Measurements from ENCODE around the gene PIH1D2. TPM values are rescaled to one million over a fixed set of nuclear protein-coding genes. Genes with fewer than 3 reads are reported as not detected.
"Not testable (repeated sequence)": the region's sequence is repeated elsewhere in the genome, so short reads cannot be mapped to it uniquely, and the experiment has no call there.

The PIH1D2 gene, protein sequence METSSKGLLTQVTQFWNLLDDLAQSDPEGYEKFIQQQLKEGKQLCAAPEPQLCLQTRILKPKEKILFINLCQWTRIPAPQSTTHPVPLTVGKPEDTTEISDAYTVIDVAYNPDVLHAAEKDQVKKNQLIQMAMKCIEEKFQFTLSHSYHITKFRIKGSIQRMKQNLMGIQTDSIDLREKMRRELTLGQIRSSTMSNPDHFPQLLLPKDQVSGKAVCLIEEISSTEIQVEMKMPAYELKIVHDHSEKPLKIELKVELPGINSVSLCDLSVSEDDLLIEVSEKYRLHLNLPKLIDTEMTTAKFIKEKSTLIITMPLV
- total RNA-seq, result 0.56 and 1.3 TPM in 2 replicates

DNA sequence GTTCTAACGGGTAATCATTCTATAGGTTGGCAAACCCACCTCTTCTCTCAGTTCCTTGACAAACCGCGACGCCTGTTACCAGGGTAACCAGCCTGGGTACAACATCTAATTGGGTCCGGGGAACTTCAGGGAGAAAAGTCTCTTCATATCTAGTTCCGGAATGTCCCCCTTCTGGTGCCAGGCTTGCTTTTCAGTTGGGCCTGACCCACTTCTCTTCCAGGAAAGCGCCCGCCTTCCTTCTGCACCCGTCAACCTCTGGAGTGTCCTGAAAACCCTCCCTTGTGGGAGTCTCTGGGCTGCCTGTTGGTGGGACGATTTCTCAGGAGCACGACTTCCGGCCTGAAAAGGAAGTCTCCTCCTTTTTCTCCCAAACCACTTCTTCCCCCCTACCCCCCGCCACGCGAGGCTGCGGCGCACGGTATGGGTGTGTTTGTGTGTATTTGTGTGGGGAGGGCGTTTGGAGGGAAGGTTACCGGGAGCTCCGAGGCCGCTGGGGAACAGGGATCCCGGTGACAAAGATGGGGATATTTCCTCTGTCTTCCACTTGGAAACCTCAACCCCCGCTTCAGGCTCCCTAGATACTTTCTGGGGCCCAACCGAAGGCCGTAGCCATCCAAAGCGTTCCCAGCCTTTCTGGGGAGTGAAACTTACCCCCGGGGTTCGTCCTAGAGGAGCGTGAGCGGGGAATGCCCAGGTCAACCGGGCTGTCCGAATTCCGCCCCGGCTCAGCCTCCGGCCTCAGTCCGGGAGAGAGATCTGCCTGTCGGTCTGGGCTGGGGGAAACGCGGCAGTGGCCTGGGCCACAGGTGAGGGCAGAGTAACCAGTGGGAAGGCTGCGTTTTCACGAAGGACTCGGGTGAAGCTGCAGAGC, at the start of gene PIH1D2, which contains the start of gene NKAPD1:
PIH1D2 (minus strand) TSS at position 77 of the 871 bp plus-strand sequence. CDS start 843 bp downstream, outside the sequence.
NKAPD1 (plus strand) TSS at position 359 of the 871 bp plus-strand sequence. CDS start 1,276 bp downstream, outside the sequence.
- DNase-seq (ENCODE audit: low read depth, low spot score), result peak; percentile 66

DNA sequence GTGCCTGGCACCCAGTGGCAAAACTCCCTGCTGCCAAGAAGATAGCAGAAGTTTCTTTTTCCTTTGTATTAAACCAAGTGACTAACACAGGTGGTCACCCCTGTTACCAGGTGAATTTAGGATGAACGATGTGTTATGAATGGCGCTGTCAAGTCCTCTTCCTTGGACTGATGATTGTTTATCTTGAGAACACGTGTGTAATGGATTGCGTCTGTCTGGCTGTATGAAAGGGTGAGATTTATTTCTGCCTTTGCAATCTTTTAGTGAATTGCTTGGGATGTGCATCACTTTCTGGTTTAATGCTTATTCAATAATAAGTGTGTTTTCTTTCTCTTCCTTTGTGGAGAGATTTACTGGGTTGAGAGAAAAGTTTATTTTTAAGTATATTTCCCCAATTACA, 49.3 kb upstream of the PIH1D2 start:
- no peak for DNase-seq (ENCODE audit: low read depth, low spot score)

DNA sequence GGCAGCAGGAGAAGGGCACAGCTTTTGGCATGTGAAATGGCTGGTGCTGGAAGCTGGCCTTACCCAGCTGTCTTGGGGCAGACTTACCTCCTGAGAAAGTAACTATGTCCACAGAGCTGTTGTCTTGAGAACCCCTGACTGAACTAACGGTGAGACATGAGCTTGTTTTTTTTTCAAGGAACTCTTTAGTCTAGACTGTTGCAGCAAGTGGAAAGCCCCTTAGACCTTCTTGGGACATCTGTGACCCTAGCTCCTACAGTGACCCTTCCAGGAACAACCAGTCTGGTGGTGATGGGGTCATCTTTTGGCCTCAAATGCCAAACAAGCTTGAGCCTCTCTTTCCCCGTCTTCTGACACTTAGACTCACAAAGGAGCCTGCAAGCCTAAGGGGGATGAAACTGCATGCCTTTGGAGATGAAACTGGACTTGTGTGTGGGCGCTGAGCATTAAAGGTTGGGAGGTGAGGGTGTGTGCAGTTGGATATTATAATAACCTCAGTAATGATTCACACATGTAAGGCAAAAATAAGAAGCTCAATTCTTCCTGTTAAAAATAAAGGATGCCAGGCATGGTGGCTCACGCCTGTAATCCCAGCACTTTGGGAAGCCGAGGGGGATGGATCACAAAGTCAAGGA, 48.3 kb upstream of the PIH1D2 start:
- DNase-seq (ENCODE audit: low read depth, low spot score), result no peak

DNA sequence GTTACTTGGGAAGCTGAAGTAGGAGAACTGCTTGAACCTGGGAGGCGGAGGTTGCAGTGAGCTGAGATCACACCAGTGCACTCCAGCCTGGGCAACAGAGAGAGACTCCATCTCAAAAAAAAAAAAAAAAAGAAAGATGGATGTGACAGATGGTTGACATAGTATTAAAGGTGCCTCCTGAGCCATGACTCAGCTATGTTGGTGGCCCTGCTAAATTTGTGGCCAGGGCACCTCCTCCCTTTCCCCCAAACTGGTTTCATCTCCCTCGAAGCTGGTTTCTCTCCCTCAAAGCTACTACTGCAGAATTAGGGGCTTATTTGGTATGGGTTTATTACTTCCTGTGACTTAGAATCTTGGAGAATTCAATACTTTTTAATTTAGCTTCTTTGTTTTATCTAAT, 44.4 kb upstream of the PIH1D2 start:
- DNase-seq (ENCODE audit: low read depth, low spot score), result no peak

DNA sequence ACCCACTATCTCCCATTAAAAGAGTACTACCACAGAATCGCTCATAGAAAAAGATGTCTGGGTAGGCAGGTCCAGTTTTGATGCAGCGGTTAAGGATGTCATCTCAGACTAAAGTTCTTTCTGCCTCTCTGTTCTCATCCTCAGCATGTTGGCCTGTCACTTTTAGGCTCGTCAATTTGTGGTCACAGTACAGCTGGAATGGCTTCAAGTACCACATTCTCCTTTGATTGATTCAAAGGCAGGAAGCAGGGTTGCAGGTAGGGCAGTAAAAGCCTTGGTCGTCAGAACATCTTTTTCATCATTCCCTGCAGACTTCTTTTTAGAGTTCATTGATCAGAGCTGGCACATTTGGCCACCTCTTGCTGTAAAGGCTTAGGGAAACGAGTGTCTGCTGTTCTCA, 41.6 kb upstream of the PIH1D2 start:
- DNase-seq (ENCODE audit: low read depth, low spot score), result no peak

DNA sequence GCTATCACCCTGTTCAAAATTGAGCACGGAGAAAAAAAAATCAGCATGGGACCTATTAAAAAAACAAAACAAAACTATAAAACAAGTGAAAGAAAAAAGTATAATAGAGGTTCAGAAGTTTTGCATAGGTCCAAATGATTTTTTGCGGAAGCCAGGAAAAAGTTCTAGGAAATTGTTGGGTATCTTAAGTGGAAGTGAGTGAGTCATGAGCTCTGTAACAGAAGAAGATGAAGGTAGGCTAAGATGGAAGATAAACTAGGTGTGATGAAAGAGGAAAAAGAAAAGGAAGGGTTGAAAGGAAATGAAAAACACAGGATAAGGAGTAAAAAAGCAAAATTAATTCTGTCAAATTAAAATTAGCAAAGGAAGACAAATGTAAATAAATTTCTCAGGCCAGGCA, 40.6 kb upstream of the PIH1D2 start:
- DNase-seq (ENCODE audit: low read depth, low spot score), result no peak

DNA sequence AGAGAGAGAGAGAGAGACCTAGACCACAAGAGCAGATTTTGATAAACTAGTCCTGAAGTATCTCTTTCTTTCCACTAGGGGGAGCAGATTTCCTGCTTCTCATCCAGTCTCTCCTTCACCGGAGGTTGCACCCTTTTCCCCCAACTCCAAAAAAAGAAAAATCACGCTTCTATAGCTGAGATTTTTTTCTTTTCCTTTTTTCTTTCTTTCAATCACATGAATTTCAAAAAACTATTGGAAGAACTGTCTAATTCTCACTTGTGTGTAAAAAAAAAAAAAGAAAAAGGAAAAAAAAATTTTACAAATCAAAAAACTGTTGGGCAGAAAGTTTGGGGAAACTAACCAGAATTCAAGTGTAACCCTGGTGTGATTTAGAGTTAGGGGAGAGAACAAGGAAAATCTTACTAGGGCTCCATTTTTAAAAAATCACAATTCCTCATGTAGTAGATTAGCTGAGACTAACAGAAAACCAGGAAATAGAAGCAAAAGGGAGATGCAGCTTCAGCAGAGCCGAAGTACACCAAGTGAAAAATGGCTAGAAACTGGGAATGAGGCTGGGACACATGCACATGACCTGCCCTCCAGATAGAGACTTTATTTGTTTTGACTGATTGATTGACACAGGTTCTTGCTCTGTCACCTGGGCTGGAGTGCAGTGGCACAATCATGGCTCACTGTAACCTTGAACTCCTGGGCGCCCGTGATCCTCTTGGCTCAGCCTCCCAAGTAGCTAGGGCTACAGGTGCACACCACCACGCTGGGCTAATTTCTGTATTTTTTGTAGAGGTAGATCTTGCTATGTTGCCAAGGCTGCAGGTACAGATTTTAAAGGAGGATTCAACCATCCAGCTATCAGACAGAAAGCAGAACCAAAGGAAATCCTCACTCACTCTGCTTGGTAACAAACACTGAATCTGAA, 40.0 kb upstream of the PIH1D2 start:
- DNase-seq (ENCODE audit: low read depth, low spot score), result no peak

DNA sequence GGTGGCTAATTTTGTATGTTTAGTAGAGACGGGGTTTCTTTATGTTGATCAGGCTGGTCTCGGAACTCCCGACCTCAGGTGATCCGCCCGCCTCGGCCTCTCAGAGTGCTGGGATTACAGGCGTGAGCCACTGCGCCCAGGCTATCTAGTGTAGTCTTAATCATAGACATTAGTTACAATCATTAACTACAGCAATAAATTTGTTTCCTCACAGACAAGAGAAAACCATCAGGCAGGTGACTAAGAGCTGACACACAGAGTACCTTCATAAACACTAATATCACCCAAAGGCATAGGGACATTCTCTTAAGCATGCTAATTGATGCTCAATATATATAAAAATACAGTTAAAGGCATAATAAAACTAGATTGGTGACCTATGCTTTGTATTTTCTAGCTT, 32.3 kb upstream of the PIH1D2 start:
- no peak for DNase-seq (ENCODE audit: low read depth, low spot score)

DNA sequence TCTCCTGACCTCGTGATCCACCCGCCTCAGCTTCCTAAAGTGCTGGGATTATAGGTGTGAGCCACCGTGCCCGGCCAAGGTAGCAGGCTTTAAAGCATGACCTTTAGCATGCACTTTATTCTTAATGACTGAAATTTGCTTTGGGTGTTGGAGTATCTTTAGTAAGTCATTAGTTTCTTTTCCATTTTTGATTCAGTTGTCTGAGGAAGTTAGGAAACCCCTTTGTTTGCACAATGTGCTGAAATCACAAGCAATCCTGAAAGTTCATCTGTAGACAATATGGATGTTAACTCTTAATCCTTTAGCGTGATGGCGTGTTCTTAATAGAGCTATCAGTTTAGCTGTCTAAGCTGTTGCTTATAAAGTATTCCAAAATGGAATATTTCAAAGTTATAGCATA, 29.6 kb upstream of the PIH1D2 start:
- DNase-seq (ENCODE audit: low read depth, low spot score), result no peak

DNA sequence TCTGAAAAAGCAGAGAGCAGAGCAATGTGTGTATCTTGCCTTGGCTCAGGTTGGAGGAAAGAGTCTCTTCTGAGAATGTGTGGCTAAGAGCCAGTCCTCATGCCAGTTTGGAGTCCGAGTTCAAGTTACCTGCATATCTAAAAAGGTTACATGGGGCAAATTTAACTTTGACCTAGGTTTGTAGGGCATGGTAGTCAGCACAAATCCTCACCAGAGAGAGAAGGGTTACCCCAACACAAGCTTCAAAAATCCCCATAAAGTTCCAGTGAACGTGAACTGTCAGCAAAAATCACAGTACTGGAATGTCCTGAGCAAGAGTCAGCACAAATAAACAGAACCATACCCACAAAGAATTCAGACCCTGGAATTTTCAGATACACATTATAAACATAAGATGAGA, 26.6 kb upstream of the PIH1D2 start:
- no peak for DNase-seq (ENCODE audit: low read depth, low spot score)

DNA sequence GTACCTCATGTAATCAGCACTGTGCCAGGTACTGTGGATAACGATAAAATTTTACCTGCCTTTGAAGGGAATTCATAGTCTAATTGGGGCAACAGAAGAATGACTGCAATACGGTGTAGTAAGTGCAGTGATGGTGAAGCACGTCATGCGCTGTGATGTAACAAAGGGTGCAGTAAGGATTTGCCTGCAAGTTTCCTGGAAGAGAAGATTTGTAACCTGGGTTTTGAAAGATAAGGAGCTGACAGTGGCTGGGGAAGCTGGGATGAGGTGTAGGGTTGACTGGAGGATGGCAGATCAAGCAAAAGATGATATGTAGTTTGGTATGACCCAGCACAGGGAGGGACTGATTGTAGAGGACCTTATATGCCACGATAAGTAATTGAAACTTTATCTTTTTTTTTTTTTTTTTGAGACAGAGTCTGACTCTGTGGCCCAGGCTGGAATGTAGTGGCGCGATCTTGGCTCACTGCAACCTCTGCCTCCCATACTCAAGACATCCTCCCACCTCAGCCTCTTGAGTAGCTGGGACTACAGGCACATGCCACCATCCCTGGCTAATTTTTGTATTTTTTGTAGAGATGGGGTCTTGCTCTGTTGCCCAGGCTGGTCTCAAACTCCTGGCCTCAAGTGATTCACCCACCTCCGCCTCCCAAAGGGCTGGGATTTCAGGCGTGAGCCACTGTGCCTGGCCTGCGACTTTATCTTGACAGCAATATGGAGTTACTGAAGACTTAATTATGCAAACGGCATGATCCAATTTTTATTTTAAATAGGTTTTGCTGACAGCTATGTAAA, 24.1 kb upstream of the PIH1D2 start:
- no peak for DNase-seq (ENCODE audit: low read depth, low spot score)

DNA sequence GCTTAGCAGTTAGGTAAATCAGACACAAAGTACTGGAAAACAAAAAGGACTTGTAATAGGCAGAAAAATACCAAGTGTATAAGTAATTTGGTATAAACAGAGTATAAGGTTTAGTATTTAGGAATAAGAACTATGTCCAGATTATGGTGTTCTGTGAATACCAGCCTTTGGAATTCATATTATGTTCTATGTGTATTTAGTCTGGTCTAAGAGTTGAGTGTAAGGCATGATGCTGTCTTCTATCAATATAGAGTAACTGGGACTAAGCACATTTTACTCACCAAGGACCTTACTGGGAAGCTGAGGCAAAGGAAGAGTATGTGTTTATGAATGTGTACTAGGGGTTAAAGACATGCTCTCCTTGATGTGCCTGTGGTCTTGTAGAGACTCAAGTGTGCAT, 22.4 kb upstream of the PIH1D2 start:
- DNase-seq (ENCODE audit: low read depth, low spot score), result no peak

DNA sequence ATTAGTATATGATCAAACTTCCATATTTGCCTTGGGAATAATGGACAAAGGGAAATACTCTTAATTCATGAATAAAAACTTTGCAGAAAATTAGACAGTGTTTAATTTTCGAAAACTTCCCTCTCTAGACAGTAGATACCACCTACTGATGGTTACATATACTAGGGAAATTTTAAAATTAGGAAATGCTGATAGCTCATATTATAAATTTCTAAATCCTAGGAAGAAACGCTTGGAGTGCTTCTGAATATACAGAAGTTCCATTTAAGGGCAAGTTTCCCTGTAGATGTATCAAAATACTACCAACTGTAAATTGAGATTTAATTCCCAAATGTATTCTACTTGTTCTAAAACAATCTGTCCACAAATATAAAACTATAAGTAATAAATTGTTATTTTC, 21.5 kb upstream of the PIH1D2 start:
- DNase-seq (ENCODE audit: low read depth, low spot score), result not testable (repeated sequence)

DNA sequence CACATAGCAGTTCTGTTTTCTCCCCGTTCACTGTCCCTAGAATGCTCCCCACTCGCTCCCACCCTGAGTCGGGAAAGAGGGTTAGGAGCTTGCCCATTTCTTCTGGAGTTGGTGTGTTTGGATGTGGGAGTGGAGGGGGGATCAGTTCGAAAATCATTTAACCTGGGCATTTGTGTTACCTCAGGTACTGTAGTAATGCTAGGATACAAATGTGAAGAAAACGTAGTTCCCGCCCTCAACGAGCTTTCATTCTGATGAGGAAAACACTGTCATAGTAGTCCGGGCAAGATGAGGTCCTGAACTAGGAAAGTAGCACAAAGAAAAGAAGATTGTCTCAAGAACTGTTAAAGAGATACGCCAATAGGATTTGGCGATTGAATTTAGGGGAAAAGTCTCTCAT, 13.4 kb upstream of the PIH1D2 start:
- no peak for DNase-seq (ENCODE audit: low read depth, low spot score)

DNA sequence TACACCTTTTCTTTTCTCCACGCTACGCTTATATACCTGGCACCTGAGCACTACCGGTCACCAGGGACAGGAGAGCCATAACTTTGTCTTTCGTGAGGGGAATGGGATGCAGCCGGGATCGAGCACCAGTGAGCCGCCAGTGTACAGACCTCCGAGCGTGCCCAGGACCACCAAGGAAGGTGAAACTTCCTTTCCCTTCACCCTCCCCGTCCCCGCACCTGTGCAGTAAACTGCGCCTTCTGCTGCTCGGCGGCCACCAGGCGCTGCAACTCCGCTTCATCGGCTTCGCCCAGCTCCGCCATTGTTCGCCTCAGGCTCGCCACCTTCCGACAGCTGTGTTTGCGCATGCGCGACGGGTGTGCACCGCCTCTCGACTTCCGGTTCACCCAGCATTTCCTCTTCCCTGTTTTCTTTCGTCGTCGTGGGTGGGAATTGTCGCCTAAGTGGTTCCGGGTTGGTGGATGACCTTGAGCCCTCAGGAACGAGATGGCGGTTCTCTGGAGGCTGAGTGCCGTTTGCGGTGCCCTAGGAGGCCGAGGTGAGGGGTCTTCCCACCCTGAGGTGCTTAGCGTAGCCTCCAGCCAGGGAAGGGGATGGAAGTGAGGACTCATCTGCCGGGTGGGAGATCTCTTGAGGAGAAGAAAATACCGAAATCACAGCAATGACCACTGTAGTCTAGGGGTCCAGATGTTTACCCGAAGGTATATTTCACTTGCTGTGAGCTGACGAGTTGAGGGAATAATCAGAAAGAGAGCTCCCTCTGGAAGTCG, 12.8 kb upstream of the PIH1D2 start, which contains the start of the genes SDHD and TIMM8B:
SDHD (plus strand) TSS at position 452 of the 770 bp plus-strand sequence; CDS start at position 487, 35 bp downstream.
TIMM8B (minus strand) TSS at position 335 of the 770 bp plus-strand sequence; CDS start at position 302, 33 bp downstream.
- DNase-seq (ENCODE audit: low read depth, low spot score), result peak; percentile 89

DNA sequence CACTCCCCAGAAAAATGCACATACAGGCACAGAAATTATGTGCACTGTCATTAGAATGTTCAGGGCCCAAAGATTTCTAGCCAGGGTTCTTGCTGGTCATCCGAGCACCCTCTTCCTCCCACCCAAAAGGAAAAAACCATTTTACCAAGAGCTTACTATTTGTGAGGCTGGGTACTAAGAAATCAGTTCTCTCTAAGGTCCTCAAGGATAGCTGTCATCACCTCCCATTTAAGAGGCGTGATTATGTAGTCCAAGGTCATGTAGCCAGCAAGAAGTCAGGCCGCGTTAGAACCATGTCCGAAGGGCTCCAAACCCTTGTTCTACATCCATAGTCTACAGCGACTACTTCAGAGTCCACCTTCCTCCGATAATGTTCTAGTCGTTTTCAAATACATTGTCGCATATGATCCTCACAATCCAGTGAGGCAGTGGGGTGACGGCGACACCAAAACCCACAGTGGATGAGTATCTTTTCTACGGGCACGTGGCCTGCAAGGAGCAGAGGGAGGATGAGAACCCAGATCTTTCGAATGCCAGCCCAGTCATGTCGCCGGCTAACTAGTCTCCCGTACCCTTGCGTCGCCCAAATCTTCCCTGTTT, 12.1 kb upstream of the PIH1D2 start:
- no peak for DNase-seq (ENCODE audit: low read depth, low spot score)

DNA sequence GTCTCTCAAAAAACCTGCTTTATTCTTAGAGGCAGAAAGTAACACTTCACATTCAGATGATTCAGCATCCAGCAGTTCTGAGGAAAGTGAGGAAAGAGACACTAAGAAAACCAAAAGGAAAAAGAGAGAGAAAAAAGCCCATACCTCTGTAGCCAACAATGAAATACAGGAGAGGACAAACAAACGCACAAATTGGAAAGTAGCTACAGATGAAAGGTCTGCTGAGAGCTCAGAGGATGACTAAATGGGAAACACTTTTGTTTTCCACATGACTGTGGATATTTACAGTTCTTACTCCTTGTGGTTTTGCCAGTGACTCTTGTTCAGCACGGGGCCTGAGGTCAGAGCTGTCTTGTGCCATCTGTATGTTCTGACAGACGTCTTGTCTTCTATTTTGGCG, 8.9 kb upstream of the PIH1D2 start:
- no peak for DNase-seq (ENCODE audit: low read depth, low spot score)

DNA sequence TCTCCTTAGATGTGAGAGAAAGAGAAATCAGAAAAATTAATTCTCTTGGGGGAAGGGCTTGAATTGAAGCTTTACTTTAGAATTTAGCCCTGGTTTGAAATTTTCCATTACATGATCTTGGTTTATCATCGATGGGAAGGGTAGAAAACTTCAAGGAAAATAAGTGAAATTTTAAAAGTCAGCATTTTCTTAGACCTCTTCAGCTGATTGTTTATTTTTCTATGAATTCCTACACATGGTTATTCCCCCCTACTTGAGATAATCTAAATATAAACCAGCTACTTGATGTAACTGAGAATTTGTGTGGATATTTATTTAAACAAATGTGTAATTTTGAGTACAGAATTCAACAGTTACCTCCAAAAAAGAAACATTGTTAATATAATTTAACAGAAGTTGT, 10.9 kb downstream of the PIH1D2 start:
- no peak for DNase-seq (ENCODE audit: low read depth, low spot score)

DNA sequence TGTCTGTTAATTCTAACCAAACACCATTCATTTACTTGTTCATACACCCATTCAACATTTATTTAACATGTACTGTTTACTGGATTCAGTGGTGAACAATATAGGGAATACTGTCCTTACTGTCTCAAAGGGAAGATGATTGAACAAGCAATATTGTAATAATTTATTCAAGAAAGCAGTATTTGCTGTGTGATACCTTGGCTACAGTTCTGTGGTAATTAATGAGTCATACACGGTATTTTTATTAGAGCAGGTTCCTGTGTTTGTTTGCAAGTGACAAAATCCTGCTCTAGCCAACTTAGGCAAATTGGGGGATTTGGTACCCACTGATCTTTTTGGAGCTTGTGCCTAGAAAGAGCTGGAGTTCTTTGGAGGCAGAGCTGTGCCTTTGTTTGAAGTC, 15.7 kb downstream of the PIH1D2 start:
- no peak for DNase-seq (ENCODE audit: low read depth, low spot score)

Measured in pulmonary artery endothelial cell (primary cell).